OCI-LY3 (cell line): ENCODE measurements around the gene SPDEF.

Source experiments
- H2AFZ ChIP-seq: fragments of 200-600, 300-600 bp; shearing (Covaris generic); 2 replicates; pipeline ENCODE4 v1.6.0; 2014; ENCODE audit warnings: antibody characterized with exemption, low read depth, low read length
- H3K27ac ChIP-seq: fragments of 200-600, 300-600 bp; sonication (generic); 2 replicates; pipeline ENCODE4 v1.5.1; 2014; ENCODE audit warnings: mild to moderate bottlenecking, low read length, moderate library complexity, mixed read lengths
- H3K27me3 ChIP-seq: fragments of 200-600, 300-600 bp; sonication (generic); 2 replicates; pipeline ENCODE4 v1.6.1; 2014; ENCODE audit warnings: low read depth, low read length, mixed read lengths
- H3K36me3 ChIP-seq: fragments of 200-600, 300-600 bp; sonication (generic); replicated peaks from 2 replicates; pipeline ENCODE3; 2014; ENCODE audit warnings: low read depth, low read length, mixed read lengths
- H3K4me1 ChIP-seq: fragments of 300-600, 200-600 bp; sonication (generic); 2 replicates; pipeline ENCODE4 v1.6.1; 2014; ENCODE audit warnings: low read length, mixed read lengths
- H3K4me2 ChIP-seq: fragments of 200-600, 300-600 bp; sonication (generic); 2 replicates; pipeline ENCODE4 v1.6.1; 2014; ENCODE audit warnings: low read length, mixed read lengths
- H3K4me3 ChIP-seq: fragments of 300-600, 200-600 bp; sonication (generic); 2 replicates; pipeline ENCODE4 v1.5.1; 2014; ENCODE audit warnings: antibody characterized with exemption, mild to moderate bottlenecking, low read length, moderate library complexity
- H3K79me2 ChIP-seq: fragments of 300-600, 200-600 bp; shearing (Covaris generic); 2 replicates; pipeline ENCODE4 v1.6.1; 2014; ENCODE audit warnings: mild to moderate bottlenecking, low read length, mixed read lengths
- H3K9ac ChIP-seq: fragments of 300-600, 200-600 bp; shearing (Covaris generic); 2 replicates; pipeline ENCODE4 v1.6.0; 2014; ENCODE audit warnings: mild to moderate bottlenecking, low read length, moderate library complexity
- H3K9me3 ChIP-seq: fragments of 200-600, 300-600 bp; shearing (Covaris generic); 2 replicates; pipeline ENCODE4 v1.6.1; 2014; ENCODE audit warnings: low read length, mixed read lengths; ENCODE audit not compliant: insufficient read depth
- H4K20me1 ChIP-seq: fragments of 200-600, 300-600 bp; sonication (generic); 2 replicates; pipeline ENCODE4 v1.6.1; 2016; ENCODE audit warnings: low read length, mixed read lengths; ENCODE audit not compliant: insufficient read depth
- EZH2phosphoT487 ChIP-seq: fragments of 200-600 bp; shearing (Covaris generic); IDR thresholded peaks from 2 replicates; pipeline ENCODE4 v1.6.1; 2018; ENCODE audit warnings: antibody characterized with exemption, mixed run types, low read depth
- TF ChIP-seq, protein P1 (sequence below): fragments of 200-600, 300-600 bp; sonication (generic); IDR thresholded peaks from 2 replicates; pipeline ENCODE4 v1.5.1; 2014; ENCODE audit warnings: antibody characterized with exemption, low read length, low read depth

Gene SPDEF

DNA sequence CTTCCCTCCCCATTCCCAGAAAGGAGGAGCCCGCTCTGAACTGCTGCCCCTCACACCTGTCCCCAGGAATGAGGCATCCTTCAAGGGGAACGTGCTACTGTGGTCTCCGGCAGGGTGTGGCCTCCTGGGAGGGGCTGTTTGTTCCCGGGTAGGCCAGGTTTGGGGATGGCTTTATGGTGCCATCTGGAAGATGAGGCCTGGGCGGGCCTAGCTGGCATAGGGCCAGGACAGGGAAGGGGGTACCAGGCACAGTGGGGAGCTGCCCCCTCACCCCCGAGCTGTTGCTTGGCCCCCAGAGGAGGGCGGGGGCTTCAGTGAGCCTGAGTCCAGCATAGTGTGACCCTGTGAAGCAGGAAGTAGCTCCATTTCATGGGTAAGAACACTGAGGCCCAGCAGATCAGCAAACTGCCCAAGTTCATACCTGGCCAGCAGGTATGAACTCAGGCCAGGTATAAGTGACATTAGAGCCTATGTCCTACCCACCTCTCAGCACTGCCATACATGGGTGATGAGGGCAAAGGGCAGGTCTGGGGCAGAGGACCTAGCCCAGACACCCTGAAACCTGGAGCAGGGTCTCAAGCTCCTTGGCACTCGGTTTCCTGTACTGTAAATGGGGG lies 17.5 kb upstream of the SPDEF start:
- no peaks in the 10 kb centered on the region for H3K79me2 ChIP-seq
- H3K9ac ChIP-seq = no peak overlapping the region
- H3K36me3 ChIP-seq = no peaks in the 10 kb centered on the region
- no peak overlapping the region for H3K4me3 ChIP-seq
- no peaks in the 10 kb centered on the region for H3K9me3 ChIP-seq
- H3K27ac ChIP-seq = no peak overlapping the region
- H3K27me3 ChIP-seq = no peaks in the 10 kb centered on the region
- H4K20me1 ChIP-seq = no peaks in the 10 kb centered on the region
- no peaks in the 10 kb centered on the region for H3K4me1 ChIP-seq
- H3K4me2 ChIP-seq = no peak overlapping the region
- TF ChIP-seq, protein P1, sequence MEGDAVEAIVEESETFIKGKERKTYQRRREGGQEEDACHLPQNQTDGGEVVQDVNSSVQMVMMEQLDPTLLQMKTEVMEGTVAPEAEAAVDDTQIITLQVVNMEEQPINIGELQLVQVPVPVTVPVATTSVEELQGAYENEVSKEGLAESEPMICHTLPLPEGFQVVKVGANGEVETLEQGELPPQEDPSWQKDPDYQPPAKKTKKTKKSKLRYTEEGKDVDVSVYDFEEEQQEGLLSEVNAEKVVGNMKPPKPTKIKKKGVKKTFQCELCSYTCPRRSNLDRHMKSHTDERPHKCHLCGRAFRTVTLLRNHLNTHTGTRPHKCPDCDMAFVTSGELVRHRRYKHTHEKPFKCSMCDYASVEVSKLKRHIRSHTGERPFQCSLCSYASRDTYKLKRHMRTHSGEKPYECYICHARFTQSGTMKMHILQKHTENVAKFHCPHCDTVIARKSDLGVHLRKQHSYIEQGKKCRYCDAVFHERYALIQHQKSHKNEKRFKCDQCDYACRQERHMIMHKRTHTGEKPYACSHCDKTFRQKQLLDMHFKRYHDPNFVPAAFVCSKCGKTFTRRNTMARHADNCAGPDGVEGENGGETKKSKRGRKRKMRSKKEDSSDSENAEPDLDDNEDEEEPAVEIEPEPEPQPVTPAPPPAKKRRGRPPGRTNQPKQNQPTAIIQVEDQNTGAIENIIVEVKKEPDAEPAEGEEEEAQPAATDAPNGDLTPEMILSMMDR = no peak
- TF ChIP-seq EZH2phosphoT487 = no peak
- no peak overlapping the region for H2AFZ ChIP-seq

DNA sequence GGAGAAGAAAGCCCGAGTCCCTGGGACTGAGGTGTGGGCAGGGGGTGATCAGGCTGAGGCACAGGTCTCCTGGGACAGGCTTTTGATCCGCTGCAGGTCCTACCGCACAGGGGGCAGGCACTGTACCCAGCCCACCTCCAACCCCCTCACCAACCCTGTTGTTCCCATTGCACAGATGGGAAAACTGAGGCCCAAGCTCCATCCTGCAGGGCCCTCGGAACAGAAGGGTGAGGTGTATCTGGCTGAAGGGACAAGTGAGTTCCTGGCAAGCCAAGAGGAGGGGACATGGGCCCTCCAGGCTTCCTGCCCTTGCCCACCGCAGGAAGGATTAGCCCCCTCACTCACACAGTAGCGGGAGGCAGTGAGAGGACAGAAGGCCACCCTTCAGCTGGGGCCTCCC lies 16.5 kb upstream of the SPDEF start:
- TF ChIP-seq, protein P1 = no peak
- TF ChIP-seq EZH2phosphoT487 = no peak
- Histone ChIP-seq H3K9me3 (no peaks in the 10 kb centered on the region), H3K9ac (no peak overlapping the region), H3K36me3 (no peaks in the 10 kb centered on the region), H3K27me3 (no peaks in the 10 kb centered on the region), H3K4me1 (no peaks in the 10 kb centered on the region), H2AFZ (no peak overlapping the region), H3K79me2 (no peaks in the 10 kb centered on the region), H4K20me1 (no peaks in the 10 kb centered on the region), H3K4me3 (no peak overlapping the region), H3K4me2 (no peak overlapping the region), H3K27ac (no peak overlapping the region)

DNA sequence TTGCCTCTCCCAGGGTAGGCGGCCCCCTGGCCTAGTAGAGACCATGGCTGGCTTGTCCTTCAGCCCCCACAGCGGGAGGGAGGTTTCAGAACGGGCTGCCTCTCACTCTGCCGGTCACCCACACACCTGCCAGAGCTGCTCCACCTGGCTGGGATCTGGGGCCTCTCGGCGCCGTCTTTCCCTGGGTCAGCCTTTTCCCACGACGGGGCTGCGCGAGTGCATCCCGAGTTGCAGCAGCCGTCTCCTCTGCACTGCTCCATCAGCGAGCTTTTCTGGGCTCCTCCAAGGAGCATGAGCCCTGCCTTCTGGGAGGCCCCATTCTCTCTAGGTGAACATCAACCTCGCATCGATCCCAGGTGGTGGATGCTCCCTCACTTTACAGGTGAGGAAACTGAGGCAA lies 15.9 kb upstream of the SPDEF start:
- H3K36me3 ChIP-seq = no peaks in the 10 kb centered on the region
- H3K4me2 ChIP-seq = no peak overlapping the region
- no peak overlapping the region for H3K9ac ChIP-seq
- H4K20me1 ChIP-seq = no peaks in the 10 kb centered on the region
- H2AFZ ChIP-seq = no peak overlapping the region
- H3K9me3 ChIP-seq = no peaks in the 10 kb centered on the region
- no peak overlapping the region for H3K27ac ChIP-seq
- TF ChIP-seq, protein P1 = no peak
- TF ChIP-seq EZH2phosphoT487 = no peak
- H3K4me3 ChIP-seq = no peak overlapping the region
- H3K79me2 ChIP-seq = no peaks in the 10 kb centered on the region
- H3K4me1 ChIP-seq = no peaks in the 10 kb centered on the region
- H3K27me3 ChIP-seq = no peaks in the 10 kb centered on the region

DNA sequence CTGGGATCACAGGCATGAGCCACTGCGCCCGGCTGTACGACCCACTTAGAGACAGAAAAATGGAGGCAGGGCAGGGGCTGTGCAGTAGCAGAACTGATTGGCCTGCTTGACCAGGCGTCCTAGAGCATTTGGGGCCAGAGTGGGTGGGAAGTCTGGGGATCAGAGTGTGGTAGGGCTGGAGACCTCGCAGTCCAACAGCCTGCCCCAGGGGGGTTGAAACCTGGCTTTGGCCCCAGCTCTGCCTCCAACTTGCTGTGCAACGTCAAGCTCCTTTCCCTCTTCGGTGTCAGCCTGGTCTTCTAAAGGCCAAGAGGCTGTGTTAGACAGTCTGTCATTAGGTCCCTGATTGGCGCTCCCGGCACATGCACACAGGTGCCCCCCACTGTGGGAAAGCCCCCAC lies 15.3 kb upstream of the SPDEF start:
- Histone ChIP-seq H3K79me2 (no peaks in the 10 kb centered on the region), H3K27ac (no peak overlapping the region), H3K9ac (no peak overlapping the region), H3K27me3 (no peaks in the 10 kb centered on the region), H2AFZ (no peak overlapping the region), H3K36me3 (no peaks in the 10 kb centered on the region), H3K4me1 (no peaks in the 10 kb centered on the region), H3K4me2 (no peak overlapping the region), H4K20me1 (no peaks in the 10 kb centered on the region), H3K9me3 (no peaks in the 10 kb centered on the region), H3K4me3 (no peak overlapping the region)
- TF ChIP-seq, protein P1 = no peak
- TF ChIP-seq EZH2phosphoT487 = no peak
